ENCODE data around the gene ARF6.
A peak's percentile ranks its signal among the peaks of the same experiment; 100 is the strongest.

Gene ARF6

GRCh38 chr14:49892636-49893308 is at the start of gene ARF6 (continued):
- TF ChIP-seq ZNF280C (tag by site-specific recombination; IDR thresholded peaks at IDR 0.05), result no peak
- peak; percentile 61; the same call in 1 of the 2 replicates for TF ChIP-seq GLIS2 (tag by site-specific recombination; IDR thresholded peaks at IDR 0.05)
- TF ChIP-seq ZFP41 (tag by site-specific recombination; IDR thresholded peaks at IDR 0.05; ENCODE audit: borderline replicate concordance), result no peak
- TF ChIP-seq ZNF596 (tag by site-specific recombination; IDR thresholded peaks at IDR 0.05), result no peak
- TF ChIP-seq ZNF24 (tag by site-specific recombination; IDR thresholded peaks at IDR 0.05), result 0 out of 2 replicates have a peak, but pooled peaks have one; percentile 55
- no peak for TF ChIP-seq ZNF366 (tag by site-specific recombination; conservative IDR thresholded peaks at IDR 0.05)
- TF ChIP-seq ZNF280D (tag by site-specific recombination; IDR thresholded peaks at IDR 0.05), result no peak
- no peak for TF ChIP-seq ZNF585B (tag by site-specific recombination; IDR thresholded peaks at IDR 0.05)
- TF ChIP-seq ZNF558 (tag by site-specific recombination; IDR thresholded peaks at IDR 0.05), result no peak
- TF ChIP-seq YY1 (tag by site-specific recombination; IDR thresholded peaks at IDR 0.05), result no peak
- TF ChIP-seq ZNF221 (tag by site-specific recombination; IDR thresholded peaks at IDR 0.05; ENCODE audit: borderline replicate concordance), result no peak
- TF ChIP-seq ZNF148 (tag by site-specific recombination; IDR thresholded peaks at IDR 0.05; ENCODE audit: borderline replicate concordance), result no peak
- no peak for TF ChIP-seq PRDM6 (tag by site-specific recombination; IDR thresholded peaks at IDR 0.05)
- TF ChIP-seq ZBTB11 (tag by site-specific recombination; conservative IDR thresholded peaks at IDR 0.05; ENCODE audit: low read depth), result peak; percentile 35
- TF ChIP-seq ZNF16 (tag by site-specific recombination; IDR thresholded peaks at IDR 0.05; ENCODE audit: low read depth), result no peak
- TF ChIP-seq ZNF112 (tag by site-specific recombination; IDR thresholded peaks at IDR 0.05), result no peak
- TF ChIP-seq ZNF302 (tag by site-specific recombination; IDR thresholded peaks at IDR 0.05; ENCODE audit: low read depth), result no peak
- TF ChIP-seq ZSCAN4 (tag by site-specific recombination; IDR thresholded peaks at IDR 0.05), result no peak
- peak; percentile 22; the same call in 1 of the 2 replicates for TF ChIP-seq ZNF660 (tag by site-specific recombination; IDR thresholded peaks at IDR 0.05)
- TF ChIP-seq YY2 (tag by site-specific recombination; IDR thresholded peaks at IDR 0.05), result no peak
- 0 out of 2 replicates have a peak, but pooled peaks have one; percentile 1 for TF ChIP-seq WT1 (tag by site-specific recombination; IDR thresholded peaks at IDR 0.05)
- no peak for TF ChIP-seq ZNF514 (tag by site-specific recombination; IDR thresholded peaks at IDR 0.05)
- peak; percentile 95 for TF ChIP-seq ZBTB48 (tag by site-specific recombination; IDR thresholded peaks at IDR 0.05)
- TF ChIP-seq ZEB2 (tag by site-specific recombination; IDR thresholded peaks at IDR 0.05), result peak; percentile 70
- no peak for TF ChIP-seq ZNF311 (tag by site-specific recombination; IDR thresholded peaks at IDR 0.05; ENCODE audit: borderline replicate concordance)
- TF ChIP-seq SP2 (tag by site-specific recombination; IDR thresholded peaks at IDR 0.05), result peak; percentile 74
